ENCODE data around the gene URI1.

URI1 gene

DNA sequence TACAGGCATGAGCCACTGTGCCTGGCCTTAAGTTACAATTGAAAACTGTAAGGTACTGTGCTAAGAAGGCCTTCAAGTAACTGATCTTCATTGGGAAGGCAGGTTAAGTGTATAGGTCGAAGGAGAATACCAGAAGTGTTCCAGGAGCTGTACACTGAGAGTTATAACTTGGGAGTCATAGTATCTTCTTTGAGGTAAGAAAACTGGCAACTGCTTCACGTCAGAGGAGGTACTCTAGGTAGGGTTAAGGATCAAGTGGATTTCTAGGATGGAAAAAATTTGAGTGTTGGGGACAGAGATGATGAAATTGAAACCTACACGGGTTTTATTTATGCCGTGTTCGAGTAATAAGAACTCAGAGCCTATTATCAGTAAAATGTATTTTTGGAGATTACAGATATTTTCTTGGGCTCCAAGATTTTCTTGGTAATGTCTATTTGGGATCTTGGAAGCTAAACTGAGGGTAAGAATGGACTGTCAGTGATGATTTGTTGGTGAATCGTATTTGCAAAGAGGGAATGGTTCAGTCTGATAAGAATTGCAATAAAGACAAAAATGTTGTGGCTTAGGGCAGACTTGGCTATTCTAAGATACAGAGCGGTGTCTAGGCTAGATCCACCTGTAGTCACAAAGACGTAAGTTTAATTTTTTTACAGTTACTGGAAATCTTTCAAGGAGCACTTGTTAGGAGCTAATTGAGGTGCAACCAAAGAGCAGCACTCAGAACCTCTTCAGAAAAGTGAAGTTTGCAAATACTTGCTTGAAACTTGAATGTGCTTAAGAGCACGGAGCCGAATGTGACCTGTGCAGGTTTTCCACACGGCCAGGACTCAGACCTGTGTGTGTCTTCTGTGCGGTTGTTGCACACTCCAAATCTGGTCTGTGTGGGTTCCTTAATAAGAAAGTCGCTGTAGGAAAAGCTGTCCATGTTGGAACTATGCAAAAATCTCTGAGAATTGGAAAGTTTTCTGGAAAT lies 102.5 kb downstream of the URI1 start:
- no peak for DNase-seq (ENCODE audit: low read depth)
- H3K4me3 ChIP-seq (ENCODE audit: low read depth, low read length), result no peak overlapping the region

DNA sequence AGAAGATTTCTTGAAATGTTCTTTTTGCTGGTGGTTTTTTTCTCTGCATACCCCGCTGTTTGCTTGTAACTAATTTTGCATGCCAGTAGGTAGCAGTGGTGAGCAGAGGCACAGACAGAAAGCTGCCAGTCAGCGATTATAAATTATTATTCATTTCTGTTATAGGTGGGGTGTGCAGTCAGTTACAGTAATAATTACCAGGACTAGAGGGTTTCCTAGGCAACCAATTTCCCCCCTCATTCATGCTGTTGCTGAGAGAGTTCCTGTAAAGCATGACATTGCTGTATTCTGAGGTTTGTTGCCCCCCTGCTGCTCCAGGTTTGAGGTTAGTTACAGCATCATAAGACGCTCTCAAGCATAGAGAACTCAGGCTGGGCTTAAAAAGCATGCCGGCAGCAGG lies 104.5 kb downstream of the URI1 start:
- no peak for DNase-seq (ENCODE audit: low read depth)
- no peak overlapping the region for H3K4me3 ChIP-seq (ENCODE audit: low read depth, low read length)

DNA sequence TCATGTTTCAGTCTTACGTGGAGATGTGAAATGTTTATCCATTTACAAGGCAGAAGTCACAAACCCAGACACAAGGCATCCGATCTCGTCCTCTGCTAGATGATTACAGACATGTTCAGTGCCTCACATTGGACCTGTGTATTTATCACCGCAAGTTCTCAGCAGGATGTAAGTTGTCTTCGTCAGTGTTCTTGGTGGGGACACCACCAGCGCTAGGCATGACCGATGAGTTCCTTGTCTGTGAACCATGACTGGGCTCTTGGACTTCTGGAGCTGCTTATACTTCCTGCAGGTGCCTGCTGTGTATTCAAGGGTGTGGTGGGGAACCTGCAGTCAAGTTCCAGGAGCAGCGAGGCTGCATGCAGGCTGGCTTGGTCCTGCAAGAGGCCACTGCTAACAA lies 105.4 kb downstream of the URI1 start:
- no peak overlapping the region for H3K4me3 ChIP-seq (ENCODE audit: low read depth, low read length)
- DNase-seq (ENCODE audit: low read depth), result no peak

DNA sequence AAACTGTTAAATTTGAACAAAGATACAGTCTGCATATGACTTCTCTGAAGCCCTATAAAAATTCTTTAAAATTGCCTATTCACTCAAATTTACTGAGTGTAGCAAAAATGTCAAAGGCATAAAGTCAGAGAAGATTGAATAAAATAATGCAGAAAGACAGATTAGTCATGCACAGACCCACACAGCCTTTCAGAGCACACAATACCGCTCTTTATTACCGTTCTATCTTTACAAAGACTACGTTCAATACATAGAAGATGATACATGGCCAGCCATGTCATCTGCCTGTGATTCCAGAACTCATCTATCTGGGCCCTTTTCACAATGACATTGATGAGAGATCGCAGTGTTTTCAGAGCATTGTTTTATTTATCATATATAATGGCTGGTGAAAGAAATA lies 107.2 kb downstream of the URI1 start:
- no peak for DNase-seq (ENCODE audit: low read depth)
- H3K4me3 ChIP-seq (ENCODE audit: low read depth, low read length), result no peak overlapping the region

DNA sequence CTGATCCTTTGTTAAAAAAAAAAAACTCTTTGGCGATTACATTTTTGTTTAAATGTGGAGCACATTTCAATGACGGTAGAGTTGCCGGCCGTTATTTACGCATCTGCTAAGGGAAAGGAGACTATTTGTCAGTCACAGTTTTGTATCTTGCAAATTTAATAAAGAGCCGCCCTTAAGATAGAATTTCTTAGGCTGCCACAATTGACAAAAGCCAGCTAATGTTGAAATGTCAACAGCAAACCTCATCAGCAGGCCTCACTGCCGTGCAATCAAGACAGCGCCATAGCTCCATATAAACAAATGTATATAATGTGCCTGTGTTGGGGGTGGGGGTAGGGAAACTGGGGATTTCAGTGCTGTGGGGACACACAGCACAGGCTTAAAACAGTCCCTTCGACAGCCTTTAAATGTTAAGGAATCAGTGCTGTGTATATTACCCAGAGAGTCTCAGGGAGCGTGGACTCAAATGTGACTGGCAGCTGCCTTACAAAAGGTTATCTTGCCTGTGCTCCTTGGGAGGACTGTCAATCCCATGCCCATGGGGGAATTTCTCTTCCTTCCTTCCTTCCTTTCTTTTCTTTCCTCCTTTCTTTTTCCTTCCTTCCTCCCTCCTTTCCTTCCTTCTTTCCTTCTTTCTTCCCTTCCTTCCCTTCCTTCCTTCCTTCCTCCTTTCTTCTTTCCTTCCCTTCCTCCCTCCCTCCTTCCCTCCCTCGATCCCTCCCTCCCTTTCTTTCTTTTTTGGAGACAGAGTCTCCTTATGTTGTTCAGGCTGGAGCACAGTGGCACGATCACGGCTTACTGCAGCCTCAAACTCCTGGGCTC lies 108.0 kb downstream of the URI1 start:
- no peak overlapping the region for H3K4me3 ChIP-seq (ENCODE audit: low read depth, low read length)
- no peak for DNase-seq (ENCODE audit: low read depth)

DNA sequence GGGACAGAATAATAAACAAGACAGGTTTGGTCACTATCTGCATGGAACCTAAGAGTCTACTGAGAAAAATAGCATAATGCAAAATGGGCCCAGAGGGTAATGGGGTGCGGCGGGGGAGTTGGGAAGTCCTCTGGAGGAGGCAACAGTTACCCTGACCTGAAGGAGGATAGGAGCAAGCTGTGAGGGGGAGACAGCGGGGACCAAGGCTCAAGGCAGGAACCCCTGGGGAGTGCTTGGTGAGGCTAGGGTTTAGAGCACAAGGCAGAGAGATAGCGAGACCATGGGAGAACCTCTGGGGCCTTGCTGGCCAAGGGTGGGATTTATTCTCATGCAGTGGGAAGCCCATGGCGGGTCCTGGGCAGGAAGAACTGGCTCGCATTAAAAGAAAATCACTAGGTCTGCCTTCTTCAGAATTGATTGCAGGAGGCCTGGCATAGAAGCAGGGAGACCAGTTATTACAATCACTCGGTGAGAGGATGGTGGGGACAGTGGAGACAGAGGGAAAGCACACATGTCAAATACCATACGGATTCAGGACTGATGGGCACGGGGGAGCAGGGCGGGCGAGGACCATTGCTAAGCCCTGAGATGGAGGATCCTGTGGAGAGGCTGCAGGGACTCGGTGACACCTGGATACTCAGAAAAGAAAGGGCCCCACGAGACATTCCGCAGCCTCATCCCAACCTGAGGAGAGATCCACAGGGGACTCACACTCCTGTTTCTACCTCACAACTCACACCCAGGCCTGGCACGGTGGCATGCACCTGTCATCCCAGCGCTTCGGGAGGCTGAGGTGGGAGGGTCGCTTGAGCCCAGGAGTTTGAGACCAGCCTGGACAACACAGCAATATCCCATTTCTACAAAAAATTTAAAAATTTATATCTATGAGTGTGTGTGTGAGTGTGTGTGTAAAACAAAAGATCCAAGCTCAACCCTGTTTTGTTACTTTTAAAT lies 110.4 kb downstream of the URI1 start:
- no peak overlapping the region for H3K4me3 ChIP-seq (ENCODE audit: low read depth, low read length)
- no peak for DNase-seq (ENCODE audit: low read depth)

DNA sequence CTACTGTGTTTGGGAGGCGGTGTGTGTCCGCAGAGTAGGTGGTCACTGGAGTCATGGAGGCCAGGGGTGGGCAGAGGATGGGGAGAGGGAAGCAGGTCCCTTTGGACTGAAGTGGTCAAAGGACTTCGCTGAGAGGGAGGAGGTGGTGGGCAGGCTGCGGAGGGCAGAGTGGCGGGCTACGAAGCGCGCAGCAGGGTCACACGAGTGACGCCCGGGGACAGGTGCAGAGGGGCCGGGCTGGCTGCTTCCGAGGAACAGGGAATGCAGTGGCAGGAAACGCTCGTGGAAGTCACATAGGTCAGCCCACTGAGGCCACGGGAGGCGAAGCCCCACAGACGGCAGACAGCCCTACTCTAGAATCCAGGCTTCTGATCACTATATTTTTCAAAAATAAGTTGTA lies 111.5 kb downstream of the URI1 start:
- H3K4me3 ChIP-seq (ENCODE audit: low read depth, low read length), result no peak overlapping the region

DNA sequence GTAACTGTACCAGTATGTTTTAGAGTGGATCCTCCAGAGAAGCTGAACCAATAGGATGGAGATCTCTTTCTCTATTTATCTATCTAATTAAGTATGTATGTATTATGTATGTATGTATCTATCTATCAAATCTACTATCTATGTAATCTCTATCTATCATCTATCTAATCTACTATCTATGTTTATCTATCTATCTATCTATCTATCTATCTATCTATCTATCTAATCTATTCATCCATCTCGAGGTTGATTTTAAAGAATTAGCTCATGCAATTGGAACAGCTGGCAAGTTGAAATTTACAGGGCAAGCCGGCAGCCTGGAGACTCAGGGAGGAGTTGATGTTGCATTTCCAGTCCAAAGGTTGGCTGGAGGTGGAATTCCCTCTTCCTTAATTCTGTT lies 112.2 kb downstream of the URI1 start:
- DNase-seq (ENCODE audit: low read depth), result no peak
- H3K4me3 ChIP-seq (ENCODE audit: low read depth, low read length), result no peak overlapping the region

More for the DNA sequence above, 111.5 kb downstream of the URI1 start:
- no peak for DNase-seq (ENCODE audit: low read depth)

DNA sequence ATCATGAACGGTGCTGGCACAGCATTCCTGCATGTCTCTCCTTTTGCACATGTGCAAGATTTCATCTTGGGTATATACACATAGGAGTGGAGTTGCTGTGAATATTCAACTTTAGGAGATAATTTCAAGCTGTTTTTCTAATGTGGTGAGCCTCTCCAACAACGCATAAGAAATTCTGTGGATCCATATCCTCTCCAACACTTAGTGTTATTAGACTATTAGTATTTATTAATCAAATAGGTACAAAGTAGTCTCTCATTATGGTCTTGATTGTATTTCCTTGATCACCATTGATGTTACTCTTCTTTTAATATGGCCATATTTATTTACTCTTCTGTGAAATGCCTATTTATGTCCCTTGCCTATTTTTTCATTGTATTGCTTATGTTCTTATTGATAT lies 114.5 kb downstream of the URI1 start:
- no peak for DNase-seq (ENCODE audit: low read depth)
- H3K4me3 ChIP-seq (ENCODE audit: low read depth, low read length), result no peak overlapping the region

DNA sequence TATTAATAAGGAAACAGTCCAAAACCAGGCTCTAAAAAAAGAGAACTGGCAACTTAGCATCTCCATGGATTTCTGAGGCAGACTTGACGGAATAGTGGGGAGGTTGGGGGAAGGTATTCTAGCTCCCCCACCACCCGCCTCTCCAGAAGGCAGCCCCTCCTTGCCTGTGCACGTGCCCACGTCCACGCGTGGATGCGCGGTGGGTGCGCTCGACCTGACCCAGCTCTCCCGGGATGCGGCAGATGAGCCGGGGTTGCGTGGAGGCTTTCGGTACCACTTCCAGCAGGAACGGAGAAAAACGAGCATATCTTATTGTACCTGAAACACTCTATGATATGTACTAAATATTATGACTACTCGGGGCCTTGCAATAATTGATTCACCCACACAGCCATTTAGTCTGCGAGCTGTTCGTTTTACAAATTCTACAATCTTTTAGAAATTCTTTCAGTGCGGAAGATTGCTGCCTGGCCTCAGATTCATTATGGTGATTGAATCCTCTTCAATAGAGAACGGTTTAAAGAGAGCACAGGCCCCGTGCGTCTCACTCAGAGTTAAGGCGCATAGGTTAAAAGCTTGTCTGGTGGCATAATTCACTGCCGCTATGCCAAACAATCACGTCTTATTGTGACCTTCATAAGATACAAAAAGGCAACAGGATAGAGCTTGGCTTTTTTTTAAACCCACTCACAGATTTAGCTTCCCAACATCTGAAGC lies 117.9 kb downstream of the URI1 start:
- H3K4me3 ChIP-seq (ENCODE audit: low read depth, low read length), result no peak overlapping the region
- DNase-seq (ENCODE audit: low read depth), result no peak

DNA sequence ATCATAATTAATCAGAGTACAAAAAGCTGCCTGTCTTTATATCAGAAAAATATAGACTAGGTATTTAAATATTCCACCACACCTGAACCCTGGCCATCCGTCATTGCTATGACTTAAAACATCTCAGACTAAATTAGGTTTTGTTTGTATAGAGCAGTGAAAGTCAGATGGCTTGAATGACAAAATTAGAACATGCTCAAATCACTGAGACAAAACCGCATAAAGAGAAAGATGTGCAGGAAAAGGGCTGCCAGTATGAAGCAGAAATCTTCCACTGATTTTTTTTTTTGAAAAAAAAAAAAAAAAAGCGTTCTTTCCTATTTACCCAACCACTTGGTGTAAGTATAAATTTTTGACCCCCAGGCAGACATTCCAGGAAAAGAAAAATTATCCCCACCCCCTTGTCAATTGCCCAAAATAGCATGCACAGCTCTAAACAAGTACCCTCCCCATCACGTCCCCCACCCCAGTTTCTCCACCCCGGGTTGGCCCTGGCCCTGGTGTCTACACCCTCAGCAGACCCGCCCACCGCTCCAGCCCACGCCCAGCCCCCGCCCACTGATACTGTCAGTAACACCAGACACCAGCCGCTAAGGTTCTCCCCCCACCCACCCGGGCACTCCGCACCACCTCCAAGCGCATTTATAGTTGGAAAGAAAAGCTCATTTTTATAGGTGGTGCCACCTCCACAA lies 118.6 kb downstream of the URI1 start:
- DNase-seq (ENCODE audit: low read depth), result no peak
- no peak overlapping the region for H3K4me3 ChIP-seq (ENCODE audit: low read depth, low read length)

DNA sequence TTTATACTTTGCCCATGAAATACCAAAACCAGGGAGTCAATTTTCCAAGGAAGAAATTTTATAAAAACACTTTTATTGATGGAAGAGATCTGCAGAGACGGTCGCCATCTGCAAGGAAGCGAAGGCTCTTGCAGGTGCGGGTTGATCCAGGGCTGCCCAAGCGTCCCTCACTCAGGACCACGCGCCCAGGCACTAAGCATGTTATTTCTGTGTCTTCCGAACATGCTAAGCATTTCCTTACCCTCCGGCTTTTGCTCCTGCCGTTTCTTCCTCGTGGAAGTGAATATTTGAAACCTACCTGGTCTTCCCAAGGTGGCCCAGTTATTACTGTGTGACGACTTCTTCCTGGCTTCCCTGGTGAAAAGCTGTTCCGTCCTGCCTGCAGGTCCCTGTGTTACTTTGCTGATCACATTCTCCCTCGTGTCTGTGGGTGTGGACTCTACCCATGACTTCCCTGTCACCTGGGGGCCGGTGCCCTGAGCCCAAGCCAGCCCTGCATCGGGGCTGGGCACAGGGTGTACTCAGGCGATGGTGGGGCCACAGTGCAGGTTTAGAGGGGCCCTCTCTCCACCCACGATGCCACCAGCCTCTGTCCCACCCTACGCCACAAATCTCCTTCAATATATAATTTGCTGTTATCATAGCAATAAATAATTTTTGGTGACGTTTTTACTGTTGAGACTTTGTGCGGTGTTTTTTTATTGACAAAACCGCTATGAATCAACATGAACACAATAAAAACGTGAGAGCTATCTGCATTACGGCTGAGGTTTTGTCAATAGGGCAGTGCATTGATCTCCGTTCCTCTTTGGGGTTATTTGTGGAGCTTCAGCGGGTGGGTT lies 119.4 kb downstream of the URI1 start:
- no peak for DNase-seq (ENCODE audit: low read depth)
- H3K4me3 ChIP-seq (ENCODE audit: low read depth, low read length), result no peak overlapping the region

DNA sequence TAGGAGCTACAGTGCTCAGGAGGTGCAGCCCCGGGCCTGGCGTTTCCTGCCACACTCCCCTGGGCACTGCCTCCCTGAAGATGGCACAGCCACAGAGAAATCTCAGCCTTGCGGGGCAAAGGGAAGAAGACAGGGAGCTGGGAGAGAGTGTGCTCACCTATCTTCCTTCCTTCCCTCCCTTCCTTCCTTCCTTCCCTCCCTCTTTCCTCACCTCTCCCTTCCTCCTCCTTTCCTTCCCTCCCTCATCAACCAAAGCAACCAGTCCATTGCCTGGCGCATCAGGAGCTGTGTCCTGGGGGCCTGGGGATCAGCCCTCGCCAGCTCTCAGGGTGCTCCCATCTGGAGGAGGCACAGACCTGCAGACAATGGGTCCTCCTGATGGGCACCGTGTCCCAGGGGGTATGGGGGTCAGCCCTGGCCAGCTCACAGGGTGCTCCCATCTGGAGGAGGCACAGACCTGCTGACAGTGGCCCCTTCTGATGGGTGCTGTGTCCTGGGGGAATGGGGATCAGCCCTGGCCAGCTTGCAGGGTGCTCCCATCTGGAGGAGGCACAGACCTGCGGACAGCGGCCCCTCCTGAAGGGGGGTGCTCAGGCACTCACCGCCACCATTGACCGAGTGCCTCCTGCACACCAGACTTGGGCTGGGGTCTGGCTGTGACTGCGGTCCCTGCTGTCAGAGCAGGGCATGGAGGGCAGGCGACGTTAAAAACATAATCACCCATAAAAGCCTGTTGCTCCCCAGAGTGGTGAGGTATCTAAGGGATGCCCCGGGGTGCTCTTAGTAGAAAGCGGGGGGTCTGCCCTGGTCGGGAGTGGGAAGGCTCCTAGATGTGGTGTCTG lies 120.2 kb downstream of the URI1 start:
- no peak for DNase-seq (ENCODE audit: low read depth)
- H3K4me3 ChIP-seq (ENCODE audit: low read depth, low read length), result no peak overlapping the region

DNA sequence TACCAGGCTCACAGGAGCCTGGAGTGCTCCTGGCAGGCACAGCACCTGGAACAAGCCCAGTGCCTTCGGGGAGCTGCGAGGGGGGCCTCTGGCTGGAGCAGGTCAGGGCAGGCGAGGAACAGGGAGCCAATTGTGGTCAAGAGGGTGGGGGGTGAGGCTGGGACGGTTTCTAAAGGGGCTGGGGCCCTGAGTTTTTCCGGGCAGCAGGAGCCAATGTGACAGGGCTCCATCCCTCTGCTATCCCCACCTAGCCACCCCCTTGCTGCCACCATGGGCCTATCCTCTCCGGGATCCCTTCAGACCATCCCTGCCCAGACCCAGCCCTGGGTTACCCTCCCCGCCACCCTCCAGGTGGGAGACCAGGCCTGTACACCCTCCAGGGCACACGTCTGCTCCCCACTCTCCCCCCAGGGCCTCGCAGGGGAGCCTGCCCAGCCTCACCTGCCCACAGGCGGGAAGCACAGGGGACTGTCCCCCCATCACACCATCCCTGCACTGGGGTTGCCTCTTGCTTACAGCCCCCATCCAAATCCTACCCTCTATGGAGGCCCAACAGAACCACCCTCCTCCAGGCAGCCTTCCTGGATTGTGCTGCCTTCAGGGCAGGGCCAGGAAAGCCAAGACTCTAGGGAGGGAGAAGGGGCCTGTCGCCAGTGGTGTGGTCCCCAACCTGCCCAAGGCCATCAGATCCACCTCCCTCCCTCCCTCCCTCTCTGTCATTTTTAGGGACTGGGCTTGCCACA lies 121.0 kb downstream of the URI1 start:
- no peak for DNase-seq (ENCODE audit: low read depth)
- H3K4me3 ChIP-seq (ENCODE audit: low read depth, low read length), result no peak overlapping the region

DNA sequence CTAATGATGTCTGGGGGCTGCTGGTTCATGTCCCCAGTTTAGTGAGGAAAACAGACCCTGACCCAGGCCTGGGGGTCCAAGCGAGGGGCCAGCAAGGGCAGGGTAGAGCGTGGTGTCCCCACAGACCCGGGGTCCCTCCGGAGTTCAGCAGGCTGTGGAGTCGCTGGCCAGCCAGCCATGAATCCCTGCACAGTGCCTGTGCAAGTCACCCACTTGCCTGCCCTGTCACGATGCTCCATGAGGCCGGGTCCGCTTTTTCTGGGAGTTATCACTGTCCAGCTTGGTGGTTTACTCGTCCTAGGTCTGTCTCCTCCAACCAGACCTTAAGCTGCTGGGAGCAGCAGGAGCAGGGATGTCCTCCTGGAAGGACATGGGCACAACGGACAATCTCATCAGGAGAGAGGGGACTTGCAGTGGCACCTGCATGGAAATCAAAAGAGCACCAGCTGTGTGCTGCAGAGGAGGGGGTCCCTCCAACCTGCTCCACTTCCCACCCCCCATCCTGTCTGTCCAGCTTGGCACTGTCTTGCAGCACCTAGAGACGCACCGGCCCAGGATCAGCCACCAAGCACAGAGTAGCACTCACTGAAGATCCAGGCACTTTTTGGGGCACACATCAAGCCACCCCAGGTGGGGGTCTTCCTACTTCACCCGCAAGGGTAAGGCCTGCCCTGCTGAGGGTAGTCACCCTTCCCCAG lies 121.8 kb downstream of the URI1 start:
- no peak overlapping the region for H3K4me3 ChIP-seq (ENCODE audit: low read depth, low read length)
- DNase-seq (ENCODE audit: low read depth), result no peak

DNA sequence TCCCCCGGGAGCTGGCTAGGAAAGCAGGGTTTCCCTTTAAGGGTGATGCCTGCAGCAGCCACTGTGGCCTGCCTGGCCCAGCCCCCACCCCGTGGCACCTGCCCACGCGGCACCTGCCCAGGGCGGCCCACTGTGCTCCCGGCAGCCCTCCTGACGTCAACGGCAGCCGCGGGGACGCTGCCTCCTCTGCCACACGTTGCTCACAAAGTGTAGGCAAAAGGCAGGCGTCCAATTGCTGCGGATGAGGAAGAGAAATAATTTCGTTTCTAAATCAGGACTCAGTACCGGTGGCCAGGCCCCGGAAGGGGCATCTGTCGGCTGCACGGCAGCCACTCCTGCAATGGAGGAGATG lies 122.3 kb downstream of the URI1 start:
- DNase-seq (ENCODE audit: low read depth), result no peak
- no peak overlapping the region for H3K4me3 ChIP-seq (ENCODE audit: low read depth, low read length)
